Activated T-cell treated with anti-CD3 and anti-CD28 coated beads, Interleukin-2, amount 50 U/mL, for 48 hours (primary cell): Measurements from ENCODE around the gene CTNNA3.

Source experiments
- DNase-seq, 2 experiments: peaks; one replicate each; pipeline ENCODE4 v3.0.0-alpha.2; 2020

Gene CTNNA3

GRCh38 chr10:66591865-66592264 is 1104.1 kb downstream of the CTNNA3 start:
- no peak for DNase-seq

- DNase-seq = no peak
Observed at GRCh38 chr10:66587680-66588050, 1108.3 kb downstream of the CTNNA3 start.

GRCh38 chr10:66586897-66587679 is 1108.9 kb downstream of the CTNNA3 start:
- DNase-seq = no peak

- DNase-seq = no peak
Observed at GRCh38 chr10:66586073-66586472, 1109.9 kb downstream of the CTNNA3 start.

- DNase-seq = no peak
Observed at GRCh38 chr10:66575251-66575855, 1120.6 kb downstream of the CTNNA3 start.

- no peak for DNase-seq
Observed at GRCh38 chr10:66572700-66573099, 1123.3 kb downstream of the CTNNA3 start.

- no peak for DNase-seq
Observed at GRCh38 chr10:66565999-66566398, 1130.0 kb downstream of the CTNNA3 start.

- no peak for DNase-seq
Observed at GRCh38 chr10:66564287-66564686, 1131.7 kb downstream of the CTNNA3 start.

GRCh38 chr10:66555061-66555460 is 1140.9 kb downstream of the CTNNA3 start:
- no peak for DNase-seq

GRCh38 chr10:66552331-66552730 is 1143.7 kb downstream of the CTNNA3 start:
- DNase-seq = no peak

- no peak for DNase-seq
Observed at GRCh38 chr10:66550351-66550750, 1145.6 kb downstream of the CTNNA3 start.

GRCh38 chr10:66538908-66539307 is 1157.1 kb downstream of the CTNNA3 start:
- no peak for DNase-seq

- DNase-seq = no peak
Observed at GRCh38 chr10:66538371-66538770, 1157.6 kb downstream of the CTNNA3 start.

GRCh38 chr10:66537186-66537585 is 1158.8 kb downstream of the CTNNA3 start:
- no peak for DNase-seq

GRCh38 chr10:66535439-66535838 is 1160.6 kb downstream of the CTNNA3 start:
- no peak for DNase-seq

- no peak for DNase-seq
Observed at GRCh38 chr10:66534866-66535265, 1161.1 kb downstream of the CTNNA3 start.

- DNase-seq = no peak
Observed at GRCh38 chr10:66521506-66521905, 1174.5 kb downstream of the CTNNA3 start.

- no peak for DNase-seq
Observed at GRCh38 chr10:66519616-66520015, 1176.4 kb downstream of the CTNNA3 start.

- no peak for DNase-seq
Observed at GRCh38 chr10:66514666-66515065, 1181.3 kb downstream of the CTNNA3 start.

GRCh38 chr10:66513504-66513903 is 1182.5 kb downstream of the CTNNA3 start:
- DNase-seq = no peak

- DNase-seq = no peak
Observed at GRCh38 chr10:66505003-66505657, 1190.9 kb downstream of the CTNNA3 start.

- no peak for DNase-seq
Observed at GRCh38 chr10:66501356-66501755, 1194.6 kb downstream of the CTNNA3 start.

GRCh38 chr10:66483966-66484365 is 1212.0 kb downstream of the CTNNA3 start:
- no peak for DNase-seq

GRCh38 chr10:66472156-66472555 is 1223.8 kb downstream of the CTNNA3 start:
- no peak for DNase-seq
